HG03460 (cell line): ENCODE measurements around the gene FAM78A.
"Not testable (repeated sequence)": the region's sequence is repeated elsewhere in the genome, so short reads cannot be mapped to it uniquely, and the experiment has no call there.

ENCODE experiments used
- ATAC-seq: cut with Tn5 transposase; IDR thresholded peaks from one replicate; pipeline ENCODE4 v1.9.1; 2021; ENCODE audit not compliant: unreplicated experiment

Gene FAM78A

DNA sequence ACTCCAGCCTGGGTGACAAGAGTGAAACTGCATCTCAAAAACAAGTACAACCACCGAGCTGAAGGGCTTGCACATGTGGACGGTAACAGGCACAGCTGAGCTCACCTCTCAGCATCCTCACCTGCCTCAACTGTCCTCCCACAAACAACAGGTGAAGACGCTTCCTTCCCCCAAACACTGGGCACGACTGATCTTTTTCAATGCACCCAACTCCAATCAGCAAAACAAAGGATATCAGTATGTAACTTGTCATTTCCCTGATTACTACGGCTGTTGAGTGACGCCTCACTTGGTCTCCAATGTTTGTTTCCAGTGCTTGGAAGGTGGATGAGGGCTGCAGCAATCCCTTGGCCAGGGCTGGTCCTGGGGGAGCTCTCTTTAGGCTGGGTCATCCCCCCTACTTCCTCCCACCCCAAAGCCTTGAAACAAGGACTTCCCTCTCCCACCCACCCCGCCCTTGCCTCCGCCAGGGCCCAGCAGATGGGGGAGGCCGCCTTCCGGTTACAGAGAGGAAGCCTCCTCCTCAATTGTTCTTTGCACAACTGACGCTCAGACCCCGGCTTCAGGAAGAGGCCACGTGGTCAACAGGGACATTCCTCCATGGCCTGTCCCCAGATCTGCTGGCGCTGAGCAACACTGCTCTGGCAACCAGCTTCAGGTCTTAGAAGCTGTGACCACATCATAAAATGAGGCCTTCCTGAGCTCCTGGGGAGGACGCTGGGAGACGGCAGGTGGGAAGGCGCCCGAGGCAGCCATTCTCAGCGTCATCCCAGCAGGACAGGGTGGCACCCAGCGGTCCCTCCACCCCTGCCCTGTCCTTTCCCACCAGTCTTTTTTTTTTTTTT lies 5.9 kb downstream of the FAM78A start:
- no peak for ATAC-seq

- ATAC-seq, result no peak
These were observed 9.8 kb downstream of the FAM78A start for GRCh38 chr9:131266266-131267229.

- ATAC-seq, result no peak
These were observed 12.1 kb downstream of the FAM78A start for GRCh38 chr9:131264231-131264630.

- no peak for ATAC-seq
These were observed 12.6 kb downstream of the FAM78A start for GRCh38 chr9:131263701-131264100.

- ATAC-seq, result not testable (repeated sequence)
These were observed 13.3 kb downstream of the FAM78A start for GRCh38 chr9:131263033-131263343.

- no peak for ATAC-seq
These were observed 13.8 kb downstream of the FAM78A start for GRCh38 chr9:131262327-131263032.

DNA sequence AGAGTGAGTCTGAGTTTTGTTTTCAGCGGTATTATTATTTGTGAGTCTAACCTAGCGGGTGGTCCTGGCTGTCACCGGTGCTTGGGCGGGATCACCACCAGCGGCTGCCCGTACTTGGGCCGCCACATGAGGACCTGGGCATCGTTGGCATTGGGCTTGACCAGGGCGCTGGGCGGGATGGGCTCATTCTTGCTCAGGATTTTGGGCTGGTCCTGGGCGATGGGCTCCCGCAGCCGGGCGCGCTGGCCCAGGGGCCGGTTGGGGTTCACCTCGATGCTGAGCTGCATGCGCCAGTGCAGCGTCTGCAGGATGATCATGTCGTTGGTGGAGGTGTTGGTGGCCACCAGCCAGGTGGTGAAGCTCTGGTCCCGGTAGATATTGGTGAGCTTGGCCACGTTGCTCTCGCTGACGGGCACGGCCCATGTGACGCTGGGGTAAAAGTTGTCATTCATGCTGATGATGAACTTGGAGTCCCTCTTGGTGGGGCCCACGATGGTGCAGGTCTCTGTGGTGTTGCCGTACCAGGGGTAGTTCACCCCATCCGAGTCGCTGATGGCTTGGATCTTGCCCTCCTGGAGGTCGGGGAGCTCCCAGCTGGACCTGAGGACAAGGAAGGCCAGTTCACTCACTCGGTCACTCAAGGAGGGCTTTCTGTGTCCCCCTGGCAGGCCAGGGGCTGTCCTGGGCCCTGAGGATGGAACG lies 15.4 kb downstream of the FAM78A start:
- no peak for ATAC-seq

- no peak for ATAC-seq
These were observed 16.3 kb downstream of the FAM78A start for GRCh38 chr9:131259916-131260597.

DNA sequence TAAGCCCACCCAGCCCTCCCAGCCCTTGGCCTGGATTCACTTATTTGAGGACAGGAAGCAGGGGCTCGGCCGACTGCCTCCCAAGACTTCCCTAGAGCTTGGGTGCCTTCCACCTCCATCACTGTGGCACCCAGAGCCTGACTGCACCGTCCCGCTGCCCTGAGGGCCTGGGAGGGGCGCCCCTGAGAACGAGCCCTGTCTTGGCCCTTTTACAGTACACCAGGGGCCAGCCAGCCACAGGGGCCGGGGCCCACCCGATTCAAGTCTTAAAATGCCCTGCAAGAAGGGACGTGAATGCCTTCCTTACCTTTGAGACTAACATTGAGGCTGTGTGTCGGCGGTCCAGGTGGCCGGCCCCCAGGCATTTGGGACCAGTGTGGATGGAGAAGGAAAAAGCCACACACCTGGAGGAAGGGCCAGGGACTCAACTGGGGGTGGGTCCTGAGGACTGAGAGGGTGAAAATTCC lies 16.8 kb downstream of the FAM78A start:
- no peak for ATAC-seq

DNA sequence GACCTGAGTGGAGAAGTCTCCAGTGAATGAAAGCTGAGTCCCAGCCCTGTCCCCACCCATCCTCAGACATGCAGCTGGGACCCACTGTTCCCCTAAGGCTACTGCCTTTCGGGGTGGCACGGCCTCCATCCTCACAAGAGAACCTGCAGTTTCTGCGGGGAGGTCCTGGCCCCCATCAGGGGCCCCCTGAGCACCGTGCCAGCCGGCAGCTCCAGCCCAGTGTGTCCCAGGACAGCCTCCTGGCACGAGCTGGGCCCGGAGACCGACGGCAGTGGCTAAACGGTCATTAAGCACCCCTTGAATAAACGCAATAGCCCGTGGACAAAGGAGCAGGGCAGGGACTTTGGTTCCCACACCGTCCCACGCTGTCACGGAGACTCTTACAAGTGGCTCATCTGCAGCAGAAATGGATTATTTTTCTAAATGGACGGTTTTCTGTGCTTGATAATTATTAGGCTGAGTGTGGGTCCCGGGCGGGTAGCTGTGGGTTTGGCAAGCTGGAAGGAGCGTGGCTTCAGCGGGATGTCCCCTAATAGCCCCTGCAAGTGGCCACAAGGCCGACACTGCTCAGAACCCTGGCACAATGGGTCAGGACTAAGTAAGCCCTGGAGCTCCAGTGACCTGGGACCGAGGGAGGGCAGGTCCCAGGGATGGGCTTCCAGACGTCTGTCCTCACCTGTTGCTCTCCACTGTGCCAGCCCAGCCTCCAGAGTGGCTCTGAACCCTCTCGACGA lies 17.4 kb downstream of the FAM78A start:
- ATAC-seq, result no peak

DNA sequence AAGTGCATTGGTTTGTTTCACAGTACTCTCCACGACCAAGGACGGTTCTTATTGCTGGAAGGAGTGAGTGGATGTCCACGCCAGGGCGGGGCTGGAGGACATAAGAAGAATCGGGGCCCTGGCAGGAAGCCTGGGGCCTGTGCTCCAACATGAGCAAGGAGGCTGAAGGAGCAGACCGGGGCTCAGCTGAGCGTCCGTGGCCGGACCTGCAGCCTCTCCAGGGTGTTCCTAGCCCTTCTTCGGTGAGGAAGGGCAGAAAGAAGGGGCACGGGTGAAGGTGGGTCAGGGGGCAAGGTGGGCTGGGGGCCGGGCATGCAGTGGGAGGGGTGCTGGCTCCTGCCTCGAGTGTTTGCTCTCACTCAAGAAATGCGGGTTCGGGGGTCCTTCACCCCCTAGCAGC lies 18.1 kb downstream of the FAM78A start:
- ATAC-seq, result no peak

DNA sequence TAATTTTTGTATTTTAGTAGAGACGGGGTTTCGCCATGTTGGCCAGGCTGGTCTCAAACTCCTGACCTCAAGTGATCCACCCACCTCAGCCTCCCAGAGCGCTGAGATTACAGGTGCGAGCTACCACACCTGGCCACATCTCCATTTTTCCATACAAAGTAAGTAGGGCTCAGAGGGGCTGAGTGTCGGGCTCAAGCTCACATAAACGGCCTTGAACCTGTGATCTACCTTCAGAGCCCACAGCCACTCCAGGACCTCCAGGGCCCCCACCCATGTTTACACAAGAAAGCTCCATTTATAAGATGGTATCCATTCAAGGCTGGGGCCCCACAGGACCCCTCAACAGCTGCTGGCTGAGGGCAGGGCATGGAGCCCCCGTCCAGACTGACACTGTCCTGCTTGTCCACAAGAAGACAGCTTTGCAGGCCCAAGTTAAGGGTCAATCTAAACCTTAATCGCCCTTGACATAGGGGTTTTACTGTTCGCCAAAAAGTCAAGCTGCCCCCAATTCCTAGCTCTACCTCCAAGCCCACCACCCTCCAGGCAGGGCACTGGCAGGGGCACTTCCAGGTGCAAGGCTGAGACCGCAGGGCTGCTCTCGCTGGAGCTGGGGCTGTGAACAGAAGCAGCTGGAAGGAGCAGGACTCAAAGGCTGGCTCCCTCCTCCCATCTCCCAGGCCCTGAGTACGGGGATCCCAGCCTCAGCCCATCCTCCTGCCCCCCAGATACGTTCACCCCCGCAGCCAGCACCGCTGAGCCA lies 18.9 kb downstream of the FAM78A start:
- ATAC-seq, result no peak

DNA sequence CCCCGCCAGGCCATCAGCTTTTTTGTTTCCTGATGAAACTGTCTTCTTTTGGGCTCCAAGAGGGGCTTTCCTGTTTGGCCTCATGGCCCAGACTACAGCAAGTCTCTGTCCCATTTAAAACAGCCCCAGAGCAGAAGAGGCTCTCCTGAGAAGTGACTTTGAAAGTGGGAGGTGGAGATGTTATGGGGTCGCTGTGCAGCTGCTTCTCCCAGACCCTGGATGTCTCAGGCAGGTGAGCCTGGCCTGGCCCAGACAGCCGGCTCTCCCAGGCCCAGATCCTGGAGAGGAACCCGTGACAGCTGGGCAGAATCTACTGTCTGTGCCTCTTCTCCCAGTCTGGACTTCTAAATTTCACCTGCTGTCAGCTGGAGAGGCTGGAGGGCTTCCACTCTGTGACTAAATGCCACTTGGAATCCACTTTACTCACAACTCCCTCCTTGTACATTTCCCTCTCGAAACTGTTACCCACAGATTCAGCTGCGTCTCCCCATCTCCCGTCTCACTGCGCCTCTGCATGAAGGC lies 20.6 kb downstream of the FAM78A start:
- ATAC-seq, result no peak

- no peak for ATAC-seq
These were observed 21.7 kb downstream of the FAM78A start for GRCh38 chr9:131254626-131255025.

DNA sequence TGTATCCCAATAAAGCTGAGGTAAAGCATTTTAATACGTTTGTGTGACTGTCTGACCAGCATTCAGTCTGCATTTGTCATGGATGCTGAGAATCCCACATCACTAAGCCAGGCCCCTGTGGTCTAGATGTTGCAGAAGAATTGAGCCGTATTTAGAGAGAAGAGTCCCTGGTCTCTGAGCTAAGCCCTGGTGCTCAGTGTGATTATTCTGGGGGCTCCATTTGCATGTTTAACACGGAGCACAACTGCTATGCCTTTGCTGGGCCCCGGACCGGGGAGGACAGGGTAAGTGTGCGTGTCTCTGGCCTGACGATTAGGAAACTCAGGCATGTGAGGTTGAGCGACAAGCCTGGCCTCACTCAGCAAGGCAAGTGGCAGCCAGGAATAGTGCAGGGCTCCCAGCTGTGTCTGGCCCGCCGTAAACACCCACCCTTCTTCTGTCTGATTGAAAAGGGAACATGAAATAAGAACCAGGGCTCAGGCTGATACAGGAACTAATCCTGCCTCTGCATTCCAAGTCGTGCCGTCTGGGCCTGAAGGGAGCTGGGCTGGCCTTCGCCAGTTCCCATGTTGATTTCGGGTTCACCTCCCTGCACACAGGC lies 22.3 kb downstream of the FAM78A start:
- ATAC-seq, result no peak

DNA sequence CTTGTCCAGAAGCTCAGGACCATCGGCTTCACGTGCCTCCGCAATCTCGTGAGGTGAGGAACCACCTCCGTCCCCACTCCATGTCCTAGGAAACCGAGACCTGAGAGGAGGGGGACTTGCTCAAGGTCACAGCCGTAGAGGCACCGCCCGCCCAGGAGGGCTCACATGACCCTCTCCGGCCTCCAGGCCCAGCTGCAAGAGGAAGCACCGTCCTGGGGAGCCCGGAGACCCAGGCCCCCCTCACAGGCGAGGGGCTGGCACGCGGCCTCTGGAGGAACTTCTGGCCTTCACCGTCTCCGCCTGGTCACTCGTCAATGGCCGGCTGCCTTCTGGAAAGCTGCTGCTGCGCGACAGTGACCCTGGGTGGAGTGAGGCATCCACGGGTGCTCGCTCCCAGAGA lies 24.2 kb downstream of the FAM78A start:
- no peak for ATAC-seq

GRCh38 chr9:131246618-131247017 lies 29.7 kb downstream of the FAM78A start:
- no peak for ATAC-seq

DNA sequence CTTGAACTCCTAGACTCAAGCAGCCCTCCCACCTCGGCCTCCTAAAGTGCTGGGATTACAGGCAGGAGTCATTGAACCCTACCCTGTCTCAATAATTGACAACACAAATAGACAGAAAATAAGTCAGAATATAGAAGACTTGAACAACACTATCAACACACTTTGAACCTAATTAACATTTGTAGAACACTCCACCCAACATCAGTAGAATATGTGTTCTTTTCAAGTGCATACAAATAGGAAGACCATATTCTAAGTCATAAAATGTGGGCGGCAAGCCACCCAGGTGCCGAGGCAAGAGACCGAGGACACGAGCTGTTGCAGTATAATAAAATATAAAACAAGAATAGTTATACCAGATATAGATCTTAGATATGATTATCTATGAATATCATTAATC lies 32.0 kb downstream of the FAM78A start:
- ATAC-seq, result not testable (repeated sequence)
